ENCODE results near the gene ARMH2.

GRCh38 chr6:24749297-24749696, 49.4 kb downstream of the ARMH2 start:
- TF ChIP-seq MXI1 (IDR thresholded peaks at IDR 0.05; ENCODE audit: low read depth, low read length) = no peak
- no peak for TF ChIP-seq CTCF (IDR thresholded peaks at IDR 0.05 in 2 of 3, conservative IDR thresholded peaks at IDR 0.05 in 1 of 3; ENCODE audit: insufficient read depth in 2 of 3, low read depth in 1 of 3, low read length in 3 of 3)
- no peak for TF ChIP-seq POLR2A (conservative IDR thresholded peaks at IDR 0.05)
- no peak for TF ChIP-seq POLR3A (IDR thresholded peaks at IDR 0.05; ENCODE audit: borderline replicate concordance, extremely low read depth, insufficient read depth, insufficient read length)
- TF ChIP-seq FOXP4 (CRISPR knock-in tag; IDR thresholded peaks at IDR 0.05; ENCODE audit: borderline replicate concordance) = no peak
- TF ChIP-seq EZH2 (IDR thresholded peaks at IDR 0.05; ENCODE audit: borderline replicate concordance, low read depth, low read length) = no peak
- no peak for TF ChIP-seq NELFE (IDR thresholded peaks at IDR 0.05; ENCODE audit: insufficient read depth, insufficient read length)
- TF ChIP-seq FOXO4 (CRISPR knock-in tag; IDR thresholded peaks at IDR 0.05) = no peak
- no peak for TF ChIP-seq ZBTB11 (CRISPR knock-in tag; IDR thresholded peaks at IDR 0.05)
- no peak for TF ChIP-seq REST (IDR thresholded peaks at IDR 0.05; ENCODE audit: borderline replicate concordance)
- TF ChIP-seq REST (CRISPR knock-in tag; IDR thresholded peaks at IDR 0.05; ENCODE audit: low read depth) = no peak
- TF ChIP-seq EP300 (IDR thresholded peaks at IDR 0.05; ENCODE audit: low read length) = no peak

Data from K562 (cell line).